ENCODE data around the gene PCYOX1L.

The PCYOX1L gene, protein sequence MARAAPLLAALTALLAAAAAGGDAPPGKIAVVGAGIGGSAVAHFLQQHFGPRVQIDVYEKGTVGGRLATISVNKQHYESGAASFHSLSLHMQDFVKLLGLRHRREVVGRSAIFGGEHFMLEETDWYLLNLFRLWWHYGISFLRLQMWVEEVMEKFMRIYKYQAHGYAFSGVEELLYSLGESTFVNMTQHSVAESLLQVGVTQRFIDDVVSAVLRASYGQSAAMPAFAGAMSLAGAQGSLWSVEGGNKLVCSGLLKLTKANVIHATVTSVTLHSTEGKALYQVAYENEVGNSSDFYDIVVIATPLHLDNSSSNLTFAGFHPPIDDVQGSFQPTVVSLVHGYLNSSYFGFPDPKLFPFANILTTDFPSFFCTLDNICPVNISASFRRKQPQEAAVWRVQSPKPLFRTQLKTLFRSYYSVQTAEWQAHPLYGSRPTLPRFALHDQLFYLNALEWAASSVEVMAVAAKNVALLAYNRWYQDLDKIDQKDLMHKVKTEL

DNA sequence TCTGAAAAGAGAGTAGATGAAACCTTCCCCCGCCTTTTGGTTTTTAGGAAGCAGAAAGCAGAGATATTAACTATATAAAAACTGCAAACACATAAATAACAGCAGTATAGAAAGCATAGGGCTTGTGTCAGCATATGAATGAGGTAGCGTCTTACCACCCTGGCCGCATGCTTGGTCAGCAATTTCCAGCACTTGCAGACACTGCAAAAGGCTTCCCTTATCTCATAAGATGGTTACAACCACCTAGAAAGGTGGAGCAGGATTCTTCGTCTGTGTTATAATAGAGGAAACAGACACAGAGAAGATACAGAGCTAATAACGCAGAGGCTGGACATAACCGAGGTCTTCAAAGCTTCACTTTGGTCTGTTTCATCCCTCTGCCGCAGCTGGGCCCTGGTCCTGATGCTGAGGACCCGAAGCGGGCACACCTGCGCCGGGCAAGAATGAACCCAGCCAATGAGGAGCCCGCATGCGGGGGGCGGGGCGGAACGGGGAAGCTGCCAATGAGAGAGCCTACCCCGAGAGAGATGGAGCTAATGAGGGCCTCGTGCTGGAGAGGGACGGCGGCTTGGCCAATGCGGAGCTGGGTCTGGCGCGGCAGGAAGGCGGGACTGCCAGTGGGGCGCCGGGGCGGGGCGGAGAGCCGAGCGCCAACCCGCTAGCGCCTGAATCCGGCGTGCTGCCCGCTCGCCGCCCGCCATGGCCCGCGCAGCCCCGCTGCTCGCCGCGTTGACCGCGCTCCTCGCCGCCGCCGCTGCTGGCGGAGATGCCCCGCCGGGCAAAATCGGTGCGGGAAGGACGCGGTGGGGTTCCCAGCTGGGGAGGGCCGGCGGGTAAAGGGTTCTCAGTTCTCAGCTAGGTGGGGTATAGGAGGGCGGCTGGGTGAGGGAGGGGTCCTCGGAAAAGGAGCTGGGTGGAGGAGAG is at the start of gene PCYOX1L:
TSS of gene PCYOX1L (plus strand) at position 677 of the 924 bp plus-strand sequence. CDS start at position 700, 23 bp downstream.
- peak; percentile 94 for DNase-seq

DNA sequence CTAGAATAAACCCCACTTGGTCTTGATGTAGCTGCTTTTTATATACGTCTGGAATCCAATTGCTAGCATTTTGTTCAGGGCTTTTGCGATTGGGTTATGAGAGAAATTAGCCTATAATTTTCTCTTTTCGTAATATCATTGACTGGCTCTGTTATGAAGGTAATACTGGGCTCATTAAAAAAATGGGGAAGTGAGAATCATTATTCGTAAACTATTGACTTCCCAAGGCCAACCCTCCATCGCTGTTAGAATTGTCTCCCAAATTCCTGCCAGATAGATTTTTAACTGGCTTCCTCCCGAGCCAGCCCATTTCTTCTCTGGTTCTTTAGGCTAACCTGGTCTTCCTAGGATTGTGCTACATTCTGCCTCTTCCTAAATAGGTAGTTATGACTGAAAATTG is 48.5 kb upstream of the PCYOX1L start:
- DNase-seq: no peak

DNA sequence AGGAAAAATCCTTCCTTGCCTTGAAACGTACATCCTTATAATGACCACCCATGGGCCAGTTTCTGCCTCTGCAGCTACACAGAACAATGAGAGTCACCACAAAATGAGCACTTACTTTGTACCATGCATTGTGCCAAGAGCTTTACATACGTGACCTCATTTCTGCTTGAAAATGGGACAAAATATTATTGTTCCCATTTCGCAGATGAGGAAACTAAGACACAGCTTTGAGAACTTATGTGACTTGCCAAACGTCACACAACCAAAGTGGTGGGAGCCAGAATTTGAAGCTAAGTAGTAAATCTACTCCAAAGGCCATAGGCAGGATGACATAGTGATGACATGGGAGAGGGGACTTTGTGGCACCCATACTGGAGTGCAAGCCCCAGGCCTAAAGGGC is 47.4 kb upstream of the PCYOX1L start:
- DNase-seq: no peak

DNA sequence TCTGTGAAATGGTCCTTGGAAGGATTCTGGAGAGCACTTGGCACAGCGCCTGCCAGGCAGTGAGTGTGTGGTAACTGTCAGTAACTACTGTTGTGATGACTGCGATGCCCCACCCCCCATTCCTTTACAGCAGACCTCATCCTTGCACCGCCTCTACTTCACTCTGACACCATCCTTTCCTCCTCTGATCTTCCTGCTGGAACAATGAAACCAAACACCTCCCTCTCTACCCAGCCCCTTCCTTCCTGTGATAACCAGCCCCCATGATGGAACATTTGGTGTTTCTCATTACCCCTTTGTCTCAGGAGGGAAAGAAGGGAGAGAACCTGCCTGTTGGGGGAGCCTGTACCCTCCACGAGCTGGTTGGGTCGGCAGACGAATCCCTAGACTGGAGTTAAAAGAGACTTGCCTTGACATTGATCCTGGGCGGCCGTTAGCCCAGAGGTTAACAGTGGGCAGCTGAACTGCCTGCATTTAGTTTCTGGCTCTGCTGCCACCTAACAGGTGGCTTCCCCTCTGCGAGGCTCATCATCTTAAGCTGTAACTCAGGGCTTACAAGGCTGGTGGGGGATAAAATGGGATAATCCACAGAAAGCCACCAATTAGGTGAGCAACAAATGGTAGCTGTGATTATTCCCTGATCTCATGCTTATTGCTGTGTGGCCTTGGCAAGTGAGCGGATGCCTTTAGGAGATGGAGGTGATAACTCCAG is 46.7 kb upstream of the PCYOX1L start:
- peak; percentile 16 for DNase-seq

DNA sequence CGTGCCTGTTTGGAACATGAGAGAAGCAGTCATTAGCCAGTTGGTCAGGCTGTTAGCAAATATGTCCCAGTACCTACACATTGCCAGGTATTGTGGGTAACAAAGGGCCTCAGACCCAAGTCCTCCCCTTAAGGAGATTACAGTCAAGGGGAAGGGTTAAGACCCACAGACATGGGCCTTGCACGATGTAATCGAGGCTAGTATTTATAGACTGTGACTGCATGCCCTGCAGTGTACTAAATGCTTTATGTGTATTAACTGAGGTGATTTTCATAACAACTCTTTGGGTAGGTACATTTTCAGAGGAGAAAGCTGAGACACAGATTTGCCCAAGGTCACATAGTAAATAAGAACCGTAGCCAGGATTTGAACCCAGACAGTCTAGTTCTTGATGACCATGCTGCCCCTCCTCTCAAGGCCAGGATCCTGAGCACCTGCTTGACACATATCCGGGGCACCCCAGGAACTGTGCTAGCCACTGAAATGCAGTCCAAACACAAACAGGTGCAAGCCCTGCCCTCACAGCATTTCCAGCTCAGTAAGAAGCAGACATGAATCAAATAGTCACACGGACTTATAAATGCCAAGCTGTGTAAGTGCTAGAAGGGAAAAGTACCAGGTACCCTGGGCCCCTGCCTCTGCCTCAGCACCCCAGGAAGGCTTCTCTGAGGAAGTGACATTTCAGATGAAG is 44.5 kb upstream of the PCYOX1L start:
- DNase-seq: no peak

DNA sequence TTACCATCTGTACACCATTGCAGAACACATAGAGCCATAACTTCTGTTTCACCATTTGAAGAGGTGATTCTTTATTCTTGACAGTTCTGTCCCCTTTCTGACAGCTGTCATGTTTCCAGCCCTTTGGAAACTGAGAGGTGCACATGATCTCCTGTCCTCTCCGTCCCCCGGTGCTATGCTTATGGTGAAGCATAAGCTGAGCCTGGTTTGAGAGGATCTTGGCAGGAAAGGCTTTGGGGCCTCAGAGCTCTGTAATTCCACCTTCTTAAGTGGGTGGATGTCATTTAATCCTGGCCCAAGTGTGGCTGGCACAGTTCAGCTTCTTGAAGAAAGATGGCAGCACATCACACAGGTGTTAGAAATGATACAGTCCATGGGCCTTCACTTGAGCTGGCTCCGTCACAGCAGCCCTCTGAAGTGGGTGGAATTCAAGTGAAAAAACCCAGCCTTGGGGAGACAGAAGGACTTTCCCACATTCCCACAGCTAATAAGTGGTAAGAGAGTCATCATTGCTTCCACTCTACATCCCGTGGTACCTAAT is 43.2 kb upstream of the PCYOX1L start:
- no peak for DNase-seq

DNA sequence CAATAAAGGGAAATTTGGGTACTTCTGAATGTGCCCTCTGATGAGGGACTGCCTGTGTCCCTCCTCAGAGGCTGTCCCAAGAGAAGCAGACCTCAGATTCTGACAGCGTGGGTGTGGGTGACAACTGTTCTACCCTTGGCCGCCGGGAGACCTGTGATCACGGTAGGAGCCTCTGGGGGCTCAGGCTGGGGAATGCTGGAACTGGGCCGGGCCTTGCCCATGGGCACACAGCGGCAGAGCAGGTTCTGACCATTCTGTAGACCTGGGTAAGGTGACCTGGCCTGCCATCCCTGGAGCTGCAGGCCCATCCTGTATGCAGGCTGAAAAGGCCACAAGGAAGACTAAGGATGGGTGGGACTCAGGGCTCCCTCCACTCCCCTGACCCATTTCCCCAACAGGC is 42.1 kb upstream of the PCYOX1L start:
- DNase-seq: no peak

DNA sequence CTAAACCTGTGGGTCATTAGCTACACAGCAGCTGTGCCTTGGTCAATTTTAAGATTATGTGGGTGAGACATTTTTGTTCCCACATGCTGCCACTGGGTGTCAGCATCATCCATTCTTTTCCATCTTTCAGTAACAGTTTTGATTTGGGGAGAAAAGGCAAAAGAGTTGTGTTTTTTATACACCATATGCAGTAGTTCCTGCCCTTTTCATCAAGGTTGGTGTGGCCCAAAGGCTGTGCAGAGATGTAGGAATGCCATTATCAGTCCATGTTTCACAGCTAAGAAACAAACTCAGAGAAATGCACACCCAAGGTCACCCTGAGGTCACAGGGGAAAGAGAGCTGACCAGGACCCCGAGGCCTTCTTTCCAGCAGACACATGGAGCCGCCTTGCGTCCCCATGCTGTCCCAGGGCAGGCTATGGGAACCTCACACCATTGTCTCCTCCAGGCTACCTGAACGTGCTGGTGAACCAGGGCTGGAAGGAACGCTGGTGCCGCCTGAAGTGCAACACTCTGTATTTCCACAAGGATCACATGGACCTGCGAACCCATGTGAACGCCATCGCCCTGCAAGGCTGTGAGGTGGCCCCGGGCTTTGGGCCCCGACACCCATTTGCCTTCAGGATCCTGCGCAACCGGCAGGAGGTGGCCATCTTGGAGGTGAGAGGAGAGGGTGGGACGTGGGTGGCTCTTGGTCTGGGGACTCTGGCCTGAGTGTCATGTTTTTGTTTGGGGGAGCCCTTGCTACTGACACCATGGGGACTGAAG is 40.4 kb upstream of the PCYOX1L start:
- peak; percentile 29 for DNase-seq

DNA sequence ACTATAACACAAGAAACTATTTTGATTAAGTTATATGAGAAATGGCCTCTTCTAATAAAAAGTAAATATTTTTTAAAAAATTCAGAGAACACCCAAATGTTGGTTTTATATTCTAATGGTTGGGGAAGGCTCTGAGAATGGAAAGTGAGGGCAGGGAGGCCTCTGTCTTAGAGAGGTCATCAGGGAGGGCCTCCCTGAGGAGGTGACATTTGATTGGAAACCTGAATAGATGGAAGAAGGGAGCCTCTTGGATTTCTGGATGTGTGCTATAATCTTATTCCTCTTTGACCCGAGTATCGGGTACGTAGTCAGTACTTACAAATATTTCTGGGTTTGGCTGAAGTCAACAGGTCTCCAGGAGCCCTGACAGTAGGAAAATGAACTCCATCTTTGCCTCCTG is 38.7 kb upstream of the PCYOX1L start:
- DNase-seq: no peak

DNA sequence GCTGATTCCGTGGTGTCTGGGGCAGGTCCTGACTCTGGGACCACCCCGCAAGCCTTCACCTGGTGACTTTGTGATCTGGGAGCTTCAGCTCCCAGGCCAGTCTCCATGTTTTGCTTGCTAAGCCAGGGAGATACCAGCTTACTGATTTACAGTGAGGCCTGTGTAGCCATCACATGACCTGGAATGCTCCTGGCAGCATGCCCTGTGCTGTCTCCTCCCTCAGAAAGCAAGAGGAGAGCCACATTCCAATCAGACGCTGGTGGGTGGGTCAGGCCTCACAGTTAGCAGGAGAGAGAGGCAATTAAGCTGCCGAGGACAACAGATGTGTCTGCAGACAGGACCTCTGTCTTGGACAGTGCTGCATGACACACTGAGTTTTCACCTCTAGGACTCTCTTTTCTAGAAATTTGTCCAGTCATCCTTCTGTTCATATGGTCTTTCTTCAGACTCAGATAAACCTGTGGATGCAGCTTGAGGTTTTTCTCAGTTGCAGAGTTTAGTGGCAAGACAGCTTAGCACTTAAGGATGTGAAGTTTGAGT is 37.0 kb upstream of the PCYOX1L start:
- peak; percentile 71 for DNase-seq

DNA sequence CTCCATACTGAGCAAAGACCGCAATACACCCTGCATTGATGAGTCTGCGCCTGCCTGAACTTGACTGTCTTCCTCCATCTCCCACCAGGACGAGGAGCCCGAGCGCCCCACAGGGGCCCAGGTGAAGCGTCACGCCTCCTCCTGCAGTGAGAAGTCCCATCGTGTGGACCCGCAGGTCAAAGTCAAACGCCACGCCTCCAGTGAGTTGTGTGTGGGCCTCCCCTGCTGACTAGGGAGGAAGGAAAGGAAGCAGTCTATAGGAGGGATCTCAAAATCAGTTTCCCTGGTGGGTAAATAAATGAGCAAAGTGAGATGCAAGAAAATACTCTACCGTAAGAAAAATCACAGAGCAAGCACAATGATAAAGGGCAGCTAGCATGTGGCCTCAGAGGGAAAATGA is 35.3 kb upstream of the PCYOX1L start:
- DNase-seq: no peak

DNA sequence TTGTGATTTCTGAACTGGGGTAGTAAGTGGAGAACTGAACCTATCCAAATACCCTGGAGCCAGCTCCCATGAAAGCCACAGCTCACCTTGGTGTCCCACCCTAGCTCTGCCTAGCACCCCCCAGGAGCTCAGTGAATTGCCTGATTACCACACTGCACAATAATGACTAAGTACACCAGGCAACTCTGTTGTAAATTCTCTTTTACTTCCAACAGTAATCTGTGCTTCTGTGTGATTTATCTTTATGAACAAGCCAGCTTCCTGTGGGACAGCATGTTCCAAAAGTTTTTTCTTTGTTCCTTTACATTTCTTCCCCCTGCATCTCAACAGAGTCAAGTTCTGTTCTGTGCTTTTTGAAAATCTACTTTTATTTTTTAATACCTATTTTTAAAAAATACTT is 34.6 kb upstream of the PCYOX1L start:
- no peak for DNase-seq

DNA sequence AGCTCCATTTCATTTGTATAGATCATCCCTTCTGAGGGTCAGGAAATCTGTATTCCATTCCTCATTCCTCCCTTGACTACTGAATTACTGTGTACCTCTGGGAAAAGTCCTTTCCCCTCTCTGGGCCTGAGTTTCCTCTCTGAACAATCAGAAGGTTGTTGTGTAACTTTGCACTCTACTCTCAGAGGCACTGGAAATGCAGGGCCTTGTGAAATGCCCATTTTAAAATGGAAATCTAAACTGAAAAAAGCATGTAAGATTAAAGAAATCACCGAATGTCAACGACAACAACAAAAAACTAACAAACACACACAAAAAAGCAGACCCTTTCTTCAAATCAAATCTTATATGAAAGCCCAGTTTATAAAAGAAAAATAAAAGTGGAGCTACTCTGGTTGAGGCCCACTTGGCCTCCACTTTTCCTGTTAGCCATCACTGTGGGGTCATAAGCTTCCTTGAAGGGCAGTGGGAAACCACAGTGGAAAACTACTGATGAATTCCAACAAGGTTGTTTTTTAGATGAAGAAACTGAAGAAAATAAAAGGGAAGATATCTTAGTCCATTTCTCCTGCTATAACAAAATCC is 34.1 kb upstream of the PCYOX1L start:
- DNase-seq: no peak

DNA sequence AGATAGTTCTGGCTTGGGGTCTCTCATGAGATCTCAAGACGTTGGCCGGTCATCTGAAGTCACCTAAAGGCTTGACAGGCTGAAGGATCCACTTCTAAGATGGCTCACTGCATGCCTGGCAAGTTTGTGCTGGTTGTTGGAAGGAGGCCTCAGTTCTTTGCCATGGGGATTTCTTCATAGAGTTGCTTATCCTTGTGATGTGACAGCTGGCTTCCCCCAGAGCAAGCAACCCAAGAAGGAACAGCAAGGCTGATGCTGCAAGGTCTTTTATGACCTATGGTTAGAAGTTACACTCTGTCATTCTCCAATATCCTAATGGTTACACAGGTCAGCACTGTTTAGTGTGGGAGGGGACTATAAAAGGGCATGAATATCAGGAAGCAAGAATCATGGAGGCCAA is 33.2 kb upstream of the PCYOX1L start:
- DNase-seq: no peak

DNA sequence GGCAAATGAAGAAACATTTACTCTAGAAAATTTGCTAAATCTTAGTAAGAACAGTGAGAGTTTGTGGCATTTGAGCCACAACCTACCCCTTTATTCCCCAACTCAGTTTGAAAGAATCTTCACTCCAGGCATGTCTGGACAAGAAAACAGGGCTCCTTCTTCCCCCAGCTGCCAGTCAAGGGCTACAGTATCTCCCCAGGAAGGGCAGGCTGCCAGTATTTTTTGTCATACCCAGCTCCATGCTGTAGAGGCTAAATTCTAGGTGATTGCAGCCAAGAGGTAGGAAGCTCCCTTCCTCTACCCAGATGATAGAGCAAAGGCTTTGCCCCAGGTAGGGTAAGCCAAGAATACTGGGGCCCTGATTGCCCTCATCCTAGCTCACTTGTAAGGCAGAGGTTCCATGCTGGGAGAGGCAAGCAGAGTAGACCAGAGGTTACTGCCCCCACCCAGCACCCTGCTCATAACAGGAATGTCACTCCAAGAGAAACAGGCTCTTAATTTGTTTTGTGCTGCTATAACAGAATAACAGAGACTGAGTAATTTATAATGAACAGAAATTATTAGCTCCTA is 32.6 kb upstream of the PCYOX1L start:
- no peak for DNase-seq

DNA sequence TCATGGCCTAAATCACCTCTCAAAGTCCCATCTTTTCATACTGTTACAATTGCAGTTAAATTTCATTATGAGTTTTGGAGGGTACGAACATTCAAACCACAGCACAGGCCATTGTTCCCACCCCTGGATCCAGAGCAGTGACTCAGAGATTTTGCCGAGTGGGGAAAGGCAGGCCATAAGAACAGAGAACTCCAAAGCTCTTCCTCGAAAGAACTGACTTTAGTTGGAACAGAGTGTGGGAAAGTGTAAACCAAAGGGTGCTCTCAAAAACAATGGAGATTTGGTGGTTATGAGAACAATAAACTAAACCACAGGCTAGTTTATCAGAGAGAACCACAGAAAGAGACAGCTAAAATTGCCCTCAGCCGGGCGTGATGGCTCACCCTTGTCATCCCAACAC is 32.0 kb upstream of the PCYOX1L start:
- no peak for DNase-seq

DNA sequence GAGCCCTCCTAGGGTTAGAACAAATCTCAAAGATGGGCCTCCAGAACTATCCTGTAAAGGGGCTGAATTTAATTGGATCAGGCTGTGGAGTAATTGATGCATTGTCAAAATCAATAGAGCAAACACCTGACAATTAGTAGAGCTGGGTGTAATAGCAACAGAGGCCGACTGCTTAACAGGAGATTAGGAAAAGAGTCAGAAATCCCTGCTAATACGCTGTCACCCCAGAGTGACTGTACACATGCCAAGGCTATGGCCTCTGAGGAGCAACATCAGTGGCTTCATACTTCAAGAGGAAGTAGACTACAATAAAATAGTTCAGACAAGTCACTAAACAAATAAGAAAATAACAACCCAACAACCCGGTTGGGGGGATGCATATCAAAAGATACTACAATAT is 31.2 kb upstream of the PCYOX1L start:
- DNase-seq: no peak

DNA sequence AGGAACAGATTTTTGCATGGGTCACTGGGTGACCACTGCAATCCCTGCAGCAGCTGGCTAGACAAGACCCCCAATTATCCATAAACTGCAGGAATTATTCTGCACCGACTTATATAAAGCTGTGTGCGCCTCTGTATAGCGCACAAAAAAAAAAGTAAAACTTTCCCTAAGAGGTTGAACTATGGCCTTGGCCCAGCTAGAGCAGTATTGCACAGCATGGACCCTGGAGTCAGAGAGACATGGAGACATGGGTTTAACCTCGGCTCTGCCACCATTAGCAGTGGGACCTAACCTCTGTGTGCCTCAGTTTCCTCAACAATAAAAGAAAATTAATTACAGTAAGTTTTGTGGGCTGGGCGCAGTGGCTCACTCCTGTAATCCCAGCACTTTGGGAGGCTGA is 29.7 kb upstream of the PCYOX1L start:
- DNase-seq: no peak

DNA sequence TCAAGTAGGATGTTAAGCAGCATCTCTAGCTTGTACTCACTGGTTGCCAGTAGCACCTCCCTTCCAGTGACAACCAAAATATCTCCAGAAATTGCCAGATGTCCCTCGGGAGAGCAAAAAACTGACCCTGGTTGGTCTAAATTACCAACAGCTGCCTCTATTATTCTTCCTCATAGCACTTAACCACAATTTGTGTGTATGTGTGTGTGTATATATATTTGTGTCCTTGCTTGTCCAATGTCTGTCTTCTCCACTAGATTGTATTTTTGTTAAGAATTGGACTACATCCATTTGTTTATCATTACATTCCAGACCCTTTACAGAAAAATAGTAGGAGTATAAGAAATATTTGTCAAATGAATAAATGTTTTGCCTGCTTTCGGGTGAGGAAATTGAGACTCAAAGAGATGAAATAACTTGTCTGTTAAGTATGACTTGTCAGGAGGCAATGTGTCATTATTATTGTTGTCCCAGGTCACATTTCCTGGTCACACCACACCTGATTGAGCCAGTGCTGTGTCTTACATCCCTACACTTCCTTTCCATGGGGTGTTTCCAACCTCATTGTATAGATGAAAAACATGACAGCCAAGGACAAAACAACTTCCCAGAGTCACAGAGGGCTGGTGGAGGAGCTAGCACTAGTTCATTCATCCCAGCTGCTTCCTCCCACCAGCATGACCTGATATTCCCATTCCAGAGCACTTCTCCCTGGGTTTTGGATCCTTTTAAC is 24.0 kb upstream of the PCYOX1L start:
- DNase-seq: no peak

DNA sequence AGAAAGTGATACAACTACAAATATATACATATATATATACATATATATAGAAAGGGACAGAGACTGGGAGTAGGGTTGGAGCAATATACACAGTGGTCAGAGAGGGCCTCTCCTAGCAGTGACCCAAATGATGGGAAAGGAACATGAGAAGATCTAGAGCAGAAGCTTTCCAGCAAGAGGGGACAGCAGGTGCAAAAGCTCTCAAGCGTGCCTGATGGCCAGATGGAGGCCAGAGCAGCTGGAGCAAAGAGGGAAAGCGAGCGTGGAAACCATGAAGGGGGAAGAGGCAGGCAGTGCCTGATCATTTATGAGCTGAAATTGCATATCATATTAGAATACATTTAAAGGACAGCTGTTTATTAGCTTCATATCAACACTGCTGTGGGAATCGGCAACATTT is 20.1 kb upstream of the PCYOX1L start:
- DNase-seq: peak; percentile 74
